Keratinocyte (primary cell): ENCODE data around the gene PGS1. TPM values are rescaled to one million over a fixed set of nuclear protein-coding genes. Genes with fewer than 3 reads are reported as not detected.

Experiments
- DNase-seq: peaks from one replicate; pipeline ENCODE4 v3.0.0-alpha.2; 2011; ENCODE audit warnings: low read depth, missing footprints, low spot score
- FAIRE-seq: peaks from 2 replicates; lab custom pipeline; 2011; peaks lifted over from hg19 to GRCh38; lab: Jason Lieb, UNC
- H2AFZ ChIP-seq: 2 replicates; pipeline ENCODE4 v1.6.0; 2012; ENCODE audit warnings: low read length, control low read depth, inconsistent platforms; ENCODE audit not compliant: control insufficient read depth
- H3K27ac ChIP-seq: 2 replicates; pipeline ENCODE4 v1.5.1; 2011; ENCODE audit warnings: low read length; ENCODE audit not compliant: control insufficient read depth, insufficient read depth
- H3K27me3 ChIP-seq: 3 replicates; pipeline ENCODE4 v1.6.0; 2011; ENCODE audit warnings: low read length; ENCODE audit not compliant: control insufficient read depth, insufficient read depth; ENCODE audit errors: extremely low read depth
- H3K36me3 ChIP-seq, 2 experiments: 2 replicates in 1 of 2; 3 replicates in 1 of 2; pipeline ENCODE4 v1.5.1; 2011; ENCODE audit warnings: low read length in 2 of 2, mild to moderate bottlenecking in 1 of 2; ENCODE audit not compliant: control insufficient read depth in 2 of 2, insufficient read depth in 2 of 2; ENCODE audit errors: extremely low read depth in 1 of 2
- H3K4me1 ChIP-seq: 3 replicates; pipeline ENCODE4 v1.5.1; 2011; ENCODE audit warnings: low read length; ENCODE audit not compliant: control insufficient read depth, insufficient read depth; ENCODE audit errors: extremely low read depth
- H3K4me2 ChIP-seq: 3 replicates; pipeline ENCODE4 v1.6.0; 2011; ENCODE audit warnings: low read depth, low read length; ENCODE audit not compliant: control insufficient read depth, insufficient read depth; ENCODE audit errors: extremely low read depth
- H3K4me3 ChIP-seq, 3 experiments: fragments of 200-600 bp in 1 of 3; sonication (generic) in 1 of 3; 2 replicates in 2 of 3; 3 replicates in 1 of 3; pipeline ENCODE4 v1.5.1; 2011 to 2016; ENCODE audit warnings: low read length in 3 of 3, mild to moderate bottlenecking in 3 of 3, control low read depth in 2 of 3, inconsistent platforms in 1 of 3, low read depth in 1 of 3, mixed read lengths in 1 of 3, mixed run types in 1 of 3, moderate library complexity in 1 of 3; ENCODE audit not compliant: control insufficient read depth in 2 of 3, insufficient read depth in 2 of 3; ENCODE audit errors: extremely low read depth in 1 of 3
- H3K79me2 ChIP-seq: 2 replicates; pipeline ENCODE4 v1.6.0; 2012; ENCODE audit warnings: low read length; ENCODE audit not compliant: control insufficient read depth, insufficient read depth
- H3K9ac ChIP-seq: 3 replicates; pipeline ENCODE4 v1.6.0; 2011; ENCODE audit warnings: low read length; ENCODE audit not compliant: control insufficient read depth, insufficient read depth; ENCODE audit errors: extremely low read depth
- H3K9me1 ChIP-seq: 3 replicates; pipeline ENCODE4 v1.6.0; 2011; ENCODE audit warnings: low read length; ENCODE audit not compliant: control insufficient read depth, insufficient read depth; ENCODE audit errors: extremely low read depth
- H3K9me3 ChIP-seq: 2 replicates; pipeline ENCODE4 v1.5.1; 2012; ENCODE audit warnings: low read depth, low read length; ENCODE audit not compliant: control insufficient read depth
- H4K20me1 ChIP-seq: 3 replicates; pipeline ENCODE4 v1.6.0; 2011; ENCODE audit warnings: low read length; ENCODE audit not compliant: control insufficient read depth, insufficient read depth; ENCODE audit errors: extremely low read depth
- CTCF ChIP-seq, 3 experiments: IDR thresholded peaks in 1 of 3; conservative IDR thresholded peaks in 1 of 3; optimal IDR thresholded peaks in 1 of 3; 2 replicates in 2 of 3; 3 replicates in 1 of 3; pipeline versions ENCODE3 to v1.5.1; 2011; ENCODE audit warnings: low read length in 3 of 3, mild to moderate bottlenecking in 3 of 3, moderate library complexity in 2 of 3, control low read depth in 1 of 3, inconsistent platforms in 1 of 3; ENCODE audit not compliant: insufficient read depth in 2 of 3; ENCODE audit errors: extremely low read depth in 1 of 3
- EZH2 ChIP-seq: IDR thresholded peaks from one replicate; pipeline ENCODE4 v1.6.1; 2012; ENCODE audit warnings: inconsistent platforms, mild to moderate bottlenecking, low read length, moderate library complexity
- dilution Hi-C: fragments of 300-500 bp; cut with MboI; formaldehyde crosslinking; loops from one replicate; pipeline ENCODE4 v1.7.0; 2020; ENCODE audit warnings: low sequenced_read_pairs; ENCODE audit not compliant: extremely low pct_ligation_motif_present
- polyA plus RNA-seq, 5 experiments: library from polyadenylated mRNA; depleted of rRNA in 3 of 5; stranded (reverse) in 3 of 5; stranded (forward) in 1 of 5; unstranded in 1 of 5; fragments of >200 nt; gene quantifications; 1 replicate in 1 of 5; 2 replicates in 3 of 5; 3 replicates in 1 of 5; pipeline versions ENCODE4 v1.2.1 to v1.2.3, GENCODE V29; 2011 to 2012; ENCODE audit warnings: missing spikeins in 2 of 5, low read depth in 1 of 5, low replicate concordance in 1 of 5

PGS1 gene
- polyA plus RNA-seq, 1 donor (not counting 4 experiments of a cell fraction or from before 2014, with no cell fraction given): 19.6 TPM

- no peaks in the 10 kb centered on the region for H3K9me3 ChIP-seq
- H2AFZ ChIP-seq: no peak overlapping the region
- H3K4me2 ChIP-seq: no peak overlapping the region
- H3K9ac ChIP-seq: no peak overlapping the region
- no peak overlapping the region for H3K27ac ChIP-seq
- H3K36me3 ChIP-seq: peaks cover 3 to 17% of the 10 kb centered on the region in 2 experiments
- no peak for FAIRE-seq
- peaks cover 5% of the 10 kb centered on the region for H4K20me1 ChIP-seq
- TF ChIP-seq EZH2 (no peak), CTCF (optimal IDR thresholded peaks at IDR 0.05 in 1 of 3, IDR thresholded peaks at IDR 0.05 in 1 of 3, conservative IDR thresholded peaks at IDR 0.05 in 1 of 3; ENCODE audit: extremely low read depth in 1 of 3, insufficient read depth in 2 of 3, low read length in 3 of 3) (no peak)
- H3K79me2 ChIP-seq: peaks cover 19% of the 10 kb centered on the region
- dilution Hi-C loops: no loop called here
- no peak for DNase-seq
- no peak overlapping the region for H3K4me3 ChIP-seq
- H3K27me3 ChIP-seq: no peaks in the 10 kb centered on the region
- peaks cover 2% of the 10 kb centered on the region for H3K9me1 ChIP-seq
- peaks cover 62% of the 10 kb centered on the region for H3K4me1 ChIP-seq
These were observed 24.6 kb upstream of the PGS1 start for GRCh38 chr17:78353834-78354233.

DNA sequence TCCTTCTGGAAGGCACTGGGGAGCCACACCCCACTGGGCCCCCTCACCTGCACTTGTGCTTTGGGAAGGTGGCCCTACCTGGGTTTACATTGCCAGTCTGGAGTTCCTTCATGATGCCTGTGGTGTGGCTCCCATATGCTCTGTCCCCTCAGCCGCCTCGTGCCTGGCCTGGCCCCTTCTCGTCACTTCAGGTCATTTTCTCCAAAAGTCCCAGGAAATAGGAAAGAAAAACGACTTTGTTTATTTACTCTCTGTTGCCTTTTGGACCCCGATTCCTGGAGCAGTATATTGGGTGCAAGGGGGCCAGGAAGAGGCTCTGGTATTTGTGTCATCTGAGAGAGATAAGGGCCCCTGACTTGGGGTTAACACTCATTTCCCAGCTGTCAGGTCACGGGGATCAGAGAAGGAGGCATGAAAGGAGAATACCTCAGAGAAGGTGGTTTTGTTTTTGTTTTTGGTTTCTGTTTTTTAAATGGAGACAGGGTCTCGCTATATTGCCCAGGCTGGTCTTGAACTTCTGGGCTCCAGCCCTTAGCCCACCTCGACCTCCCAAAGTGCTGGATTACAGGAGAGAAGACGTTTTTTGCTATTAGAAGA lies 23.3 kb upstream of the PGS1 start:
- H3K27ac ChIP-seq: no peak overlapping the region
- dilution Hi-C loops: no loop called here
- H3K79me2 ChIP-seq: peaks cover 25% of the 10 kb centered on the region
- no peak overlapping the region for H3K4me2 ChIP-seq
- no peak for DNase-seq
- H3K9ac ChIP-seq: no peak overlapping the region
- H3K9me3 ChIP-seq: no peaks in the 10 kb centered on the region
- H3K9me1 ChIP-seq: peaks cover 2% of the 10 kb centered on the region
- no peak for FAIRE-seq
- no peak overlapping the region for H3K4me3 ChIP-seq
- no peak overlapping the region for H2AFZ ChIP-seq
- no peak for TF ChIP-seq EZH2
- TF ChIP-seq CTCF (optimal IDR thresholded peaks at IDR 0.05 in 1 of 3, IDR thresholded peaks at IDR 0.05 in 1 of 3, conservative IDR thresholded peaks at IDR 0.05 in 1 of 3; ENCODE audit: extremely low read depth in 1 of 3, insufficient read depth in 2 of 3, low read length in 3 of 3): no peak
- peaks cover 62% of the 10 kb centered on the region for H3K4me1 ChIP-seq
- H3K27me3 ChIP-seq: no peaks in the 10 kb centered on the region
- peaks cover 3 to 17% of the 10 kb centered on the region in 2 experiments for H3K36me3 ChIP-seq
- H4K20me1 ChIP-seq: peaks cover 5% of the 10 kb centered on the region
